GM18858 (cell line): Measurements from ENCODE around the gene KCNJ5.
A peak's percentile ranks its signal among the peaks of the same experiment; 100 is the strongest.

Experiments used
- ATAC-seq: cut with Tn5 transposase; IDR thresholded peaks from one replicate; pipeline ENCODE4 v1.9.1; 2021; ENCODE audit not compliant: unreplicated experiment

Gene KCNJ5

DNA sequence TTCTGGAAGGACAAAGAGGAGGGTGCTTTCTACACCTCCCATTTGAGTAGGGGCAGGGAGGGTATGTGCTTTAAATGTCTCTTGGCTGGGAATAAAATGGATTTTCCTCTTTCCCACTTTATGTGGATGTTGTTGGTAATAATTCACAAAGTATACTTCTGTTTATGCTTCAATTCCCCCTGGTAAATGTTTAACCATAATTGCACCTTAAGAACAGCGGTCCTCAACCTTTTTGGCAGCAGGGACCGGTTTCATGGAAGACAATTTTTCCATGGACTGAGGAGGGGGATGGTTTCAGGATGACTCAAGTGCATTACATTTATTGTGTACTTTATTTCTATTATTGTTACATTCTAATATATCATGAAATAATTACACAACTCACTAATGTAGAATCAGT lies 55.5 kb downstream of the KCNJ5 start:
- no peak for ATAC-seq

DNA sequence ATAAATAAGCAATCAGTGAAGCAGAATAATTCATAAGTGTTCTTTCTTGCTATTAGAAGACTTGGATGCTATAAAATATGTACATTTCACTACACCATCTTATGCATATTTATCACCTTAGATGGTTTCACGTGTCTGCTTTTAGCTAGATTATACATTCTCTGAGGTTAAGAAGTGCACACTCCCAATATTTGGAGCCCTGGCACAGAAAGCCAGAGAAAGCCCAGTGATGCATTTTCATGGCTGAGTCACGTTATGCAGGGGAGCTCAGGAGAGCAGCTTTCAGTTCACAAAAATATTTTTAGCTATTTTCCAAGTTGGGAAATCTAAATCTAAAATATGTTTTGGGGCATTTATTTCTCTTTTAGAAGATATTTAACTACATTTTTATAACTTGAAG lies 56.6 kb downstream of the KCNJ5 start:
- no peak for ATAC-seq

DNA sequence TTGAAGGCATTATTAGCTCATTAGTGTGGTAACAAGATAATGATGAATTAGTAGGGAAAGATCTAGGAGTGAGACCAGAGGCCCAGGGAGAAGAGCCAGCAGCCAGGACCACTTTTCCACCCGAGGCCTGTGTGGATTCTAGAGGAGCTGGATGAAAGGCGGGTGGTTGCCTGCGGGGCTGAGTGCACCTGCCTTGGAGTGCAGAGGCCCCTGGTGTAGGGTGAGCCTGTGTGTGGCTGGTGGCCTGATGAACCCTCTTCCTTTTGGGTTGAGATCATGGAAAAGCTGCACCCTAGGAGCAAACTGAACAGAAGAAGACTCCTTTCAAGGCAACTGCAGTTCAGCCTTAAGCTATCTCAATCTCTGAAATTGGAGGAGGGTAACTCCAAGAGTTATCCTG lies 57.4 kb downstream of the KCNJ5 start:
- ATAC-seq = no peak

DNA sequence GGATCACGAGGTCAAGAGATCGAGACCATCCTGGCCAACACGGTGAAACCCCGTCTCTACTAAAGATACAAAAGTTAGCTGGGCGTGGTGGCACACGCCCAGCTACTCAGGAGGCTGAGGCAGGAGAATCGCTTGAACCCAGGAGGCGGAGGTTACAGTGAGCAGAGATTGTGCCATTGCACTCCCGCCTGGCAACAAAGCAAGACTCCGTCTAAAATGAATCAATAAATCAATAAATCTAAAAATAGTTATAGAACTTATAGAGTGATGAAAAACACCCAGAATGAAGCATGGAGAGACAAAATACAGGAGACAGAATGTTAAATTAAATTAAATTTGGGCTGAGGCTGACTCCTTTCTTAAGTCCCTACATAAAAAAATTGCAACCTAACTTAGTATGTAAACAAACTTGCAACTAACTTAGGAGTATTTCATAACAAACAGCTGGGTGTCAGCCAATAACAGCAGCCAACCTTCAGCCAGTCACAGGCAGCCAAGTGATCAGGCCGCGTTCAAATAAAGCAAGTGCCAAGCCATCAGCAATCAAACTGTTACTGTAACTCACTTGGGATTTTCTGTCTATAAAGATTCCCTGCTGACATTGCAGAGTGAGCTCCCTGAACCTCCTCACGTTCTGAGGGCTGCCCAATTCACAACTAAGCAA lies 58.8 kb downstream of the KCNJ5 start:
- no peak for ATAC-seq

DNA sequence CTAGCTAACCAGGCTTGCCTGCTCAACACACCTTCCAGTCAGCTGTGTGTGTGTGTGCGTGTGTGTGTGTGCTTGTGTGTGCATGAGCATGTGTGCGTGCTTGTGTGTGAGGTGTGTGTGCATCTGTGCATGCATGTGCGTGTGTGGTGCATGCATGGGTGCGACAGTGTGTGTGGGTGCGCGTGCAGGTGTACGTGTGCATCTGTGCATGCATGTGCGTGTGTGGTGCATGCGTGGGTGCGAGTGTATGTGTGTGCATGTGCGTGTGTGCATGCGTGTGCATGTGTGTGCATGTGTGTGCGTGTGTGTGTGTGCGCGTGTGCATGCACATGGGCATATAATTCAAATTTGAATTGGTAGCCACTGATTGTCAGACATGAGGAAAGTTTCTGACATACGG lies 62.0 kb downstream of the KCNJ5 start:
- ATAC-seq = no peak

DNA sequence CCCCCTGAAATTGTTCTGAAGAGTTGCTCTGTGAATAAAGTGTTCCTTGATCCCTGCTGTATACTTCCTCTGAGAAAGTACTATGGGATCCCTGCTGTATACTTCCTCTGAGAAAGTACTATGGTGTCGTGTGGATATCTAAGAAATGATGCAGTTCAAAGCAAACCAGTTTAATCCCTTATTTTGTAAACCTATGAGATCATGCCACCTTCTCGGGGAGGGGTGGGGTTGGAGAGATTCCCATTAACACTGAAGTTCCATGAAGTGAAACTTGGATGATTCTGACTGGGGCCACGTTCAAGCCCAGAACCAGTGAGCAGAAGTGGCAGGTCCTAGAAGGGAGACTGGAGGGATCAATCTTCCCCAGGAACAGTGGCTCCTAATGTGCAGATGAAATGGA lies 64.5 kb downstream of the KCNJ5 start:
- ATAC-seq = no peak

DNA sequence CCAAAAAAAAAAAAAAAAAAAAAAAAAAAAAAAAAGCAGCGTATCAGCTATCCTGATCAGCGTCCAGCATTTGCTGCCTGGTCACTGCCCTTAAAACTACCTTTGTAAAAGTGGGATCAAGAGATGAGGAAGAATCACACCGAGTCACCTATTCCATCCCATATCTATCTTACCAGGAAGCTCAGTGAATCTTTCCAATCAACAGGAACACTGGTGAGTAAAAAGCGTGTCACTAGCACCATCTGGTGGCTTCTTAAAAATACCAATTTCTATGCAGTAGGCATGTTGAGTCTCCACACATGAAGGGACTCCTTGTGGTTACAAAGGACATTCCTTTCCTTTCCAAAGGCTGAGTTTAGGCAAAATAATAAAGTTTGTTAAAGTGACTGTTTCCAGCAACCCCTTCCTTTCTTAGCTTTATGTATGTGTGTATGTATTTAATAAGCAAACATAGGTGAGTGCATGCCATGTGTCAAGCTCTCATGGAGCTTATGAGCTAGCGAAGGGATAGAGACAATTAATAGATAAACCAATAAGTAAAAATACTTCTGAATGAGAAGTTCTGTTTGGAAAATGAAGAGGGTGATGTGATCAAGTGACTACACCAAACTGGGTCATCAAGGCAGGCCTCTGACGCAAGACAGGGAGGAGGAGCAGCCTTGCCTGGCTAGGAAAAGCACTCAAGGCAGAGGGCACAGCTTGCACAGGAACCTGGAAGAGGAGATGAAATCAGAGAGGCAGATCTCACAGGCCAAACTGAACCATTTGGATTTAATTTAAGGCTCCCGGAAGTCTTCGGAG lies 65.4 kb downstream of the KCNJ5 start:
- ATAC-seq = no peak

DNA sequence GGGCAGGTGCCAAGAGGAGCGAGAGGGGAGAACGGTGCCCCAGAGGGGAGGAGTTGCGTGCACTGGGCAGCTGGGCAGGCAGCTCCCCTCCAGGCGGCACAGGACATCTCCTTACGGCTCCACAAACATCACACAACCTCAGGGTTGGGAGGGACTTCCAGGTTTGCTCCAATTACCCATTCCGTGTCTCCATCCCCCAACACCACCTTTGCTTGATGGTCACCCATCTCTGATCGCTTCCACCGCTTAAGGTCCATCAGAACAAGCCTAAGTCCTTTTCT lies 66.0 kb downstream of the KCNJ5 start:
- no peak for ATAC-seq

DNA sequence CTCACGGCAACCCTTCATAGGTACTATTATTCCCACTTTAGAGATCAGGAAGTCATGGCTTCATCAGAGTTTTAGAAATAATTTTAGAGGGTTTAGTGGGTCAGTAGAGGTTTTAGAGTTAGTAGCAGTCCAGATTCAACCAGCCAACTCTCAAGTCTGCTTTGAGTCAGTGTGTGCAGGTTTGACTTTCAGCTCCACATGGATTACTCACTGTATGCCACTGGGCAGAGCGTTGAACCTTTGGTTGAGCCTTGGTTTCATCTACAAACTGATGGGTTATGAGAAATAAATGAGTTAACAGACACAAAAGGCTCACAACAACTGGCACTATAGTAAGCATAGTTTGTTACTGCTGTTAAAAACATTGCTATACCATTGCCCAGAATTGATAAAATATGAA lies 70.5 kb downstream of the KCNJ5 start:
- ATAC-seq = no peak

DNA sequence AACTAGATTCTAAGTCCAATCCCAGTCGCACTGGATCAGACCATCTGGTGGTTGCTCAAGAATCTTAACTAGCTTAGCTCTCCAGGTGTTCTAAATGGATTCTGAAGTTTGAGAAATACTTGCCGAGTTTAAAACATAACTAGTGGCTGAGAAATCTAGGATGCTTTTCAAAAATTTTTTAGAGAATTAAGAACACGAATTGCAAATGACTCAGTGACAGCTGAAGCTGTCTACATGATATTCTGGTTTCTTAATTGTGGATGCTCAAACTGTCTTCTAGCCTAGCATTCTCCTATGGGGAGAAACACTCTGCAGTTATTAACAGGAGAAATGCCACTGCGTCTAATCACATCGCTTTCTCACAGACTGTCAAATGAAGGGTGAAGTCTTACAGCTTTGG lies 71.7 kb downstream of the KCNJ5 start:
- ATAC-seq = no peak

DNA sequence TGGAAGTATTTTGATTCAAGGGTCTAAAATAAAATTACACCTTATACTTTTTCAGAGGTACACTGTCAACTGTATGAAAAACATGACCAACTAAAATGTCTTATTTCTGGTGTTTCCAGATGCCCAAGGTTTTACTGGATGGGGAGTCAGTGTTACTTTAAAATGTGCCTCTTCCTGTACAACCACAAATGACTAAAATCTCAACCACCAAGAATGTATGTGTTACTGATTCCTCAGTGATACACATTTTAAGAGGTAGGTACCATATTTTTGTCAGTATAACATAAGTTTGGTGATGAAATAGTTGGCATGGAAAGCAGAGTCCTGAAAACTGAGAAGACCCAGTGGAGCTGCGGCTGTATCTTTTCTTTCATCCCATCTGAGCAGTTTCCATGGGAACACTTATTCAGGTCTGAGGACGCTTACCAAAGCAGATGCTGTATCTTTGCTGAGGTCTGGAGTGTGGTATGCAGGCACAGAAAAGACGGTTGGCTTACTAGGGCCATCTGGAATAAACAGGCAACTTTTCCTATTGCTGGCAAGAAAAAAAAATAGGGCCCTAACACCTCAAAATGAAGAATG lies 72.7 kb downstream of the KCNJ5 start:
- ATAC-seq = no peak

DNA sequence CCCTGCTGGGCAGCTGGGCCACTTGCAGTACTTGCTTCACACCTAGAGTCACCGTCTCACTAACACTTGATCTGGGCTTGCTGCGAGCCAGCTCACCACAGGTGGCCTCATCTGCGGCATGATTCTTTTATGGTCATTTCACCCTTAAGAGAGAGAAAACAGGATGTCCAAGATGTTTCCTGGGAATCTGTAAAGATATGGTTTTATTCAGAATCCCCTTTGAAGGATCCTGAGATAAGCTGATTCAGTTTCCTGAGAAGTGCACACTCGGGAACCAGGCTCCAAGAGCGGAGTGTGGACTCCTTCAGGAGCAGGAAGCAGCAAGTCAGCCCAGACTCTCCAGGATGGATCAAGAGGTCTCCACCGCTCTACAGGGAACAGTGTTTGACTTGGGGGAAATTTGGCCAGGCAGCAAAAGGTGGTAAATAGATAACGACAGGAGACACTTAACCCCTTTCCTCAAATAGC lies 73.3 kb downstream of the KCNJ5 start:
- no peak for ATAC-seq

DNA sequence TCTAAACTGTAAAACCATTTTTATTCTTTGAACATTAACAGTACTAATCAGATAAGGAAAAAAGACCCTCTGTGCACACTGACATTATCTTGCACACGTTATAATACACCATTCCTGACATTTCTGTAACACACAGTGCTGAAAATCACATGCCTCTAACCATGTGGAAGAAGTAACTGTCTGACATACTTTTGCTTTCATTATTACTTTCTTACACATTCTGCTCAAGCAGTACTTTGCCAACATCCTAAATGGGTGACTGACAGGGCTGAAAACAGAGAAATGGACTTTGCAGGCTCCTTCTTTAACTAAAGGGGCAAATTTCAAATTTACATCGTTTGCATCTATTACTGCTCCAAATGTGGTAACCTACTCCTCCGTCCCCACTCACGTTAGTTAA lies 74.3 kb downstream of the KCNJ5 start:
- peak; percentile 99 for ATAC-seq

DNA sequence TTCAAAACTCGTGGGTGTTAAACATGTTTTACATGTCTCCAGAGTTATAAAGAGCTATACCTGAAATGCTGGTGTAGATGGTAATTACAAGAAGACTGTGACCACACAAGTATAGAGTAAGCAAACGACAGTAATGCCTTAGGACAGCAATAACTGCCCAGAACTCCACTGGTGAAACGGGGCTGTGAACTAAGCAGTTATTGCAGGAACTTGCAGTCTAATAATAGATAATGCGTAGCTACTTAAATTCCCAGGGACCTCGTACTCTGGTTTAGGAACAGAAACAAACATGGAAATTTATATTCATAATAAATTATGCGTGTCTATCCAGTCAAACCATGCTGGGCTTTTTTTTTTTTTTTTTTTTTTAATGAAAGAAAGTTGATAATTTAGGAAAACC lies 76.4 kb downstream of the KCNJ5 start:
- no peak for ATAC-seq

DNA sequence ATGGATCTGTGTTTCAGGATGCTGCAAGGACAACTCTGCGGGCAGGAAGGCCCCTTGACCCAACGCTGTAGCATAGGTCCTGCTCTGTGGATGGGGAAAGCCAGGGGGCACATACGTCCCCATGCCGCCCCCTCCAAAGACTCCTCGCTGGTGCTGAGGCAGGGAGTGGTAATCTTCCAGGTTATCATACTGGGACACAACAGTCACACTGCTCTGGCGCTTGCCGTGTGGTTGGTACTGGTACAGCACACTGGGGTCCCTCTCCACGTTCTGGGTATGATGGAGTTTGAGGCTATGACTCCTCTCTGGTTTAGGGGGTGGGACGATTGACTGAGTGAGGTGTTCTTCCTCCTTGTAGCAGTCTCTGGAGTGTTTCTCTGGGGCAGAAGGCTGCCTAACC lies 77.8 kb downstream of the KCNJ5 start:
- no peak for ATAC-seq
